DOHH2 (cell line): ENCODE results near the gene SLC6A9.
A peak's percentile ranks its signal among the peaks of the same experiment; 100 is the strongest.

ENCODE experiments used
- H3F3A ChIP-seq: fragments of 200-600 bp; sonication (generic), shearing (Covaris generic); 2 replicates; pipeline ENCODE4 v1.6.0; 2016; ENCODE audit warnings: antibody characterized with exemption, mild to moderate bottlenecking; ENCODE audit not compliant: control insufficient read depth, insufficient read depth
- H3K27ac ChIP-seq: fragments of 200-600 bp; sonication (generic); 2 replicates; pipeline ENCODE4 v1.5.1; 2014; ENCODE audit warnings: low read depth, mild to moderate bottlenecking, low read length, moderate library complexity
- H3K27me3 ChIP-seq: fragments of 200-600 bp; sonication (generic); 2 replicates; pipeline ENCODE4 v1.6.1; 2014; ENCODE audit warnings: mild to moderate bottlenecking, low read length, mixed read lengths; ENCODE audit not compliant: control insufficient read depth
- H3K36me3 ChIP-seq: fragments of 200-600 bp; sonication (generic); 2 replicates; pipeline ENCODE4 v1.6.1; 2014; ENCODE audit warnings: mild to moderate bottlenecking, low read length, moderate library complexity, mixed read lengths; ENCODE audit not compliant: control insufficient read depth
- H3K4me1 ChIP-seq: fragments of 200-600 bp; sonication (generic); 2 replicates; pipeline ENCODE4 v1.6.1; 2014; ENCODE audit warnings: mild to moderate bottlenecking, low read length, mixed read lengths; ENCODE audit not compliant: control insufficient read depth
- H3K4me2 ChIP-seq: fragments of 200-600 bp; sonication (generic); 2 replicates; pipeline ENCODE4 v1.6.0; 2014; ENCODE audit warnings: mild to moderate bottlenecking, low read length, moderate library complexity
- H3K4me3 ChIP-seq: fragments of 200-600 bp; sonication (generic); 2 replicates; pipeline ENCODE4 v1.5.1; 2014; ENCODE audit warnings: mild to moderate bottlenecking, low read length, mixed read lengths
- H3K79me2 ChIP-seq: fragments of 200-600 bp; sonication (generic); 2 replicates; pipeline ENCODE4 v1.6.1; 2014; ENCODE audit warnings: mild to moderate bottlenecking, low read length, mixed read lengths; ENCODE audit not compliant: control insufficient read depth
- H3K9me2 ChIP-seq: fragments of 200-600 bp; sonication (generic); replicated peaks from 2 replicates; pipeline ENCODE4 v1.6.1; 2014; ENCODE audit warnings: mild to moderate bottlenecking, low read length, mixed read lengths; ENCODE audit not compliant: control insufficient read depth
- H3K9me3 ChIP-seq: fragments of 200-600 bp; sonication (generic); 2 replicates; pipeline ENCODE4 v1.6.1; 2014; ENCODE audit warnings: antibody characterized with exemption, low read length, mixed read lengths; ENCODE audit not compliant: control insufficient read depth, insufficient read depth
- H4K20me1 ChIP-seq: fragments of 200-600 bp; sonication (generic); 2 replicates; pipeline ENCODE4 v1.6.0; 2014; ENCODE audit warnings: low read depth, mild to moderate bottlenecking, antibody characterized with exemption, low read length, moderate library complexity; ENCODE audit not compliant: control insufficient read depth, insufficient read depth
- CTCF ChIP-seq: fragments of 200-600 bp; sonication (generic); IDR thresholded peaks from one replicate; pipeline ENCODE4 v1.5.1; 2014; ENCODE audit warnings: antibody characterized with exemption, mild to moderate bottlenecking, low read depth, low read length; ENCODE audit not compliant: poor library complexity, severe bottlenecking
- EZH2phosphoT487 ChIP-seq: fragments of 200-600 bp; sonication (generic); IDR thresholded peaks from 2 replicates; pipeline ENCODE4 v1.6.1; 2017; ENCODE audit warnings: borderline replicate concordance, mild to moderate bottlenecking, antibody characterized with exemption, low read length, moderate library complexity, mixed read lengths

The SLC6A9 gene

GRCh38 chr1:43971336-43971980 lies 59.8 kb downstream of the SLC6A9 start:
- H3K27ac ChIP-seq, result no peak overlapping the region
- peak overlapping the region; percentile 95 for H3K4me3 ChIP-seq
- no peaks in the 10 kb centered on the region for H3K27me3 ChIP-seq
- H3K9me2 ChIP-seq, result no peaks in the 10 kb centered on the region
- H4K20me1 ChIP-seq, result peaks cover 8% of the 10 kb centered on the region; the same call in 1 of the 2 replicates
- peak overlapping the region; percentile 89 for H3K4me2 ChIP-seq
- peaks cover 33% of the 10 kb centered on the region for H3K4me1 ChIP-seq
- TF ChIP-seq CTCF, result no peak
- H3K9me3 ChIP-seq, result no peaks in the 10 kb centered on the region
- peaks cover 38% of the 10 kb centered on the region for H3K79me2 ChIP-seq
- H3F3A ChIP-seq, result peaks cover 12% of the 10 kb centered on the region; the same call in 1 of the 2 replicates
- H3K36me3 ChIP-seq, result peaks cover 50% of the 10 kb centered on the region

- Histone ChIP-seq H4K20me1 (peaks cover 3% of the 10 kb centered on the region; the same call in 1 of the 2 replicates), H3F3A (peaks cover 12% of the 10 kb centered on the region; the same call in 1 of the 2 replicates), H3K4me1 (peaks cover 28% of the 10 kb centered on the region), H3K9me3 (no peaks in the 10 kb centered on the region), H3K27ac (no peak overlapping the region), H3K9me2 (no peaks in the 10 kb centered on the region), H3K4me3 (peak overlapping the region; percentile 95), H3K36me3 (peaks cover 45% of the 10 kb centered on the region), H3K79me2 (peaks cover 33% of the 10 kb centered on the region), H3K4me2 (peak overlapping the region; percentile 89), H3K27me3 (no peaks in the 10 kb centered on the region)
- TF ChIP-seq EZH2phosphoT487 (no peak), CTCF (no peak)
Measured at GRCh38 chr1:43970911-43971310, 60.4 kb downstream of the SLC6A9 start.

GRCh38 chr1:43970502-43970901 lies 60.8 kb downstream of the SLC6A9 start:
- Histone ChIP-seq H3K79me2 (peaks cover 29% of the 10 kb centered on the region), H4K20me1 (no peaks in the 10 kb centered on the region), H3F3A (peaks cover 12% of the 10 kb centered on the region; the same call in 1 of the 2 replicates), H3K27me3 (no peaks in the 10 kb centered on the region), H3K4me2 (peak overlapping the region; percentile 89), H3K36me3 (peaks cover 42% of the 10 kb centered on the region), H3K9me3 (no peaks in the 10 kb centered on the region), H3K4me3 (peak overlapping the region; percentile 95), H3K4me1 (peaks cover 25% of the 10 kb centered on the region), H3K27ac (no peak overlapping the region), H3K9me2 (no peaks in the 10 kb centered on the region)
- TF ChIP-seq EZH2phosphoT487 (no peak), CTCF (no peak)
